Activated CD8-positive, alpha-beta memory T cell treated with anti-CD3 and anti-CD28 coated beads for 36 hours (primary cell): ENCODE data around the gene LAPTM5. TPM values are rescaled to one million over a fixed set of nuclear protein-coding genes. Genes with fewer than 3 reads are reported as not detected.

Experiments used
- CTCF ChIA-PET: fragments of 350-600 bp; sonication (Branson Sonifier 250); formaldehyde crosslinking; loops from one replicate; lab custom pipeline; 2021; ENCODE audit warnings: antibody characterized with exemption; lab: Charles Lee
- POLR2A ChIA-PET: fragments of 350-600 bp; sonication (Branson Sonifier 250); formaldehyde crosslinking; loops from one replicate; lab custom pipeline; 2021; ENCODE audit warnings: antibody characterized with exemption; lab: Charles Lee
- total RNA-seq, 2 experiments: library from RNA; stranded (reverse); gene quantifications; one replicate each; pipeline ENCODE4 v1.2.3, GENCODE V29; 2021

The LAPTM5 gene
- total RNA-seq, 2 experiments from 2014 or later, result 175 to 177 TPM

- POLR2A ChIA-PET, result no interaction called here
- CTCF ChIA-PET, result no interaction called here
Observed at GRCh38 chr1:30789388-30790255, 32.0 kb upstream of the LAPTM5 start.

GRCh38 chr1:30788580-30789387, 31.2 kb upstream of the LAPTM5 start:
- ChIA-PET POLR2A (no interaction called here), CTCF (interaction anchor here (0.6 to 0.9 kb wide), 2 partner anchors 9 to 70 kb away, joined by 3 to 4 read pairs; no protein-coding TSS in a partner anchor)

- POLR2A ChIA-PET, result no interaction called here
- CTCF ChIA-PET, result interaction anchor here (0.9 kb wide), 1 partner anchor 8 kb away, joined by 4 read pairs; no protein-coding TSS in a partner anchor
Observed at GRCh38 chr1:30787856-30788495, 30.4 kb upstream of the LAPTM5 start.

GRCh38 chr1:30787266-30787665, 29.7 kb upstream of the LAPTM5 start:
- CTCF ChIA-PET, result interaction anchor here (0.6 to 0.9 kb wide), 2 partner anchors 15 to 141 kb away, joined by 3 to 4 read pairs; no protein-coding TSS in a partner anchor
- POLR2A ChIA-PET, result no interaction called here

- CTCF ChIA-PET, result interaction anchor here (0.6 to 0.9 kb wide), 4 partner anchors 16 to 142 kb away, joined by 3 to 4 read pairs (median 4); no protein-coding TSS in a partner anchor
- POLR2A ChIA-PET, result no interaction called here
Observed at GRCh38 chr1:30786264-30786991, 28.9 kb upstream of the LAPTM5 start.

GRCh38 chr1:30785714-30786113, 28.1 kb upstream of the LAPTM5 start:
- POLR2A ChIA-PET, result no interaction called here
- CTCF ChIA-PET, result interaction anchor here (1.5 kb wide), 1 partner anchor 16 kb away, joined by 9 read pairs; no protein-coding TSS in a partner anchor

- ChIA-PET POLR2A (no interaction called here), CTCF (interaction anchor here (1.5 kb wide), 1 partner anchor 16 kb away, joined by 9 read pairs; no protein-coding TSS in a partner anchor)
Observed at GRCh38 chr1:30785181-30785580, 27.6 kb upstream of the LAPTM5 start.

- ChIA-PET POLR2A (interaction anchor here (1.6 kb wide), 1 partner anchor 65 kb away, joined by 11 read pairs; no protein-coding TSS in a partner anchor), CTCF (interaction anchor here (0.6 to 13.0 kb wide), 31 partner anchors 8 to 152 kb away, joined by 3 to 343 read pairs (median 6); partner anchors contain the start of genes LAPTM5 and MATN1)
Observed at GRCh38 chr1:30783256-30783915, 25.8 kb upstream of the LAPTM5 start.

GRCh38 chr1:30782361-30783255, 25.0 kb upstream of the LAPTM5 start:
- POLR2A ChIA-PET, result interaction anchor here (1.6 kb wide), 1 partner anchor 64 kb away, joined by 11 read pairs; no protein-coding TSS in a partner anchor
- CTCF ChIA-PET, result interaction anchor here (0.5 to 13.0 kb wide), 35 partner anchors 8 to 401 kb away, joined by 3 to 343 read pairs (median 5); partner anchors contain the start of genes LAPTM5 and MATN1

GRCh38 chr1:30781906-30782305, 24.3 kb upstream of the LAPTM5 start:
- CTCF ChIA-PET, result interaction anchor here (0.5 to 13.0 kb wide), 24 partner anchors 8 to 402 kb away, joined by 3 to 343 read pairs (median 6); partner anchors contain the start of genes LAPTM5 and MATN1
- POLR2A ChIA-PET, result interaction anchor here (0.5 to 1.6 kb wide), 2 partner anchors 54 to 63 kb away, joined by 3 to 11 read pairs; no protein-coding TSS in a partner anchor

- POLR2A ChIA-PET, result interaction anchor here (1.0 to 2.0 kb wide), 3 partner anchors 37 to 61 kb away, joined by 4 to 18 read pairs (median 5); no protein-coding TSS in a partner anchor
- CTCF ChIA-PET, result interaction anchor here (0.7 to 13.0 kb wide), 9 partner anchors 8 to 130 kb away, joined by 3 to 343 read pairs (median 5); partner anchors contain the start of gene MATN1
Observed at GRCh38 chr1:30780409-30780808, 22.8 kb upstream of the LAPTM5 start.

- ChIA-PET POLR2A (interaction anchor here (1.0 to 2.0 kb wide), 3 partner anchors 36 to 60 kb away, joined by 4 to 18 read pairs (median 5); no protein-coding TSS in a partner anchor), CTCF (interaction anchor here (0.5 to 13.0 kb wide), 26 partner anchors 9 to 167 kb away, joined by 3 to 343 read pairs (median 4); partner anchors contain the start of genes LAPTM5 and MATN1)
Observed at GRCh38 chr1:30779294-30780071, 21.9 kb upstream of the LAPTM5 start.

GRCh38 chr1:30778979-30779293, 21.4 kb upstream of the LAPTM5 start:
- CTCF ChIA-PET, result interaction anchor here (1.2 to 13.0 kb wide), 9 partner anchors 10 to 150 kb away, joined by 3 to 343 read pairs (median 5); partner anchors contain the start of gene MATN1
- POLR2A ChIA-PET, result interaction anchor here (2.0 kb wide), 1 partner anchor 60 kb away, joined by 18 read pairs; no protein-coding TSS in a partner anchor

- ChIA-PET CTCF (interaction anchor here (1.3 to 13.0 kb wide), 5 partner anchors 10 to 54 kb away, joined by 3 to 343 read pairs (median 5); partner anchors contain the start of gene MATN1), POLR2A (interaction anchor here (2.0 kb wide), 1 partner anchor 59 kb away, joined by 18 read pairs; no protein-coding TSS in a partner anchor)
Observed at GRCh38 chr1:30778154-30778978, 20.8 kb upstream of the LAPTM5 start.
